IgD-negative memory B cell (primary cell): ENCODE data around the gene PI4KA. TPM values are rescaled to one million over a fixed set of nuclear protein-coding genes. Genes with fewer than 3 reads are reported as not detected.
"Not testable (repeated sequence)": the region's sequence is repeated elsewhere in the genome, so short reads cannot be mapped to it uniquely, and the experiment has no call there.

ENCODE experiments used
- H3K27ac Mint-ChIP-seq, 3 donors: one replicate each; pipeline ENCODE4 v1.8.0; 2020 to 2022; ENCODE audit warnings: mild to moderate bottlenecking in 3 of 3, mixed read lengths in 3 of 3, moderate library complexity in 1 of 3
- H3K27me3 Mint-ChIP-seq: one replicate; pipeline ENCODE4 v1.8.0; 2021; ENCODE audit warnings: mixed read lengths
- H3K36me3 Mint-ChIP-seq: one replicate; pipeline ENCODE4 v1.8.0; 2020; ENCODE audit warnings: mild to moderate bottlenecking, mixed read lengths
- H3K4me1 Mint-ChIP-seq, 3 donors: one replicate each; pipeline ENCODE4 v1.8.0; 2020 to 2022; ENCODE audit warnings: mixed read lengths in 3 of 3, mild to moderate bottlenecking in 1 of 3
- H3K4me3 Mint-ChIP-seq, 4 donors: one replicate each; pipeline ENCODE4 v1.8.0; 2020 to 2022; ENCODE audit warnings: mild to moderate bottlenecking in 4 of 4, mixed read lengths in 4 of 4, moderate library complexity in 3 of 4
- H3K9me3 Mint-ChIP-seq, 3 donors: one replicate each; pipeline ENCODE4 v1.8.0; 2020 to 2021; ENCODE audit warnings: mixed read lengths in 3 of 3, mild to moderate bottlenecking in 1 of 3
- polyA plus RNA-seq: library from polyadenylated mRNA; unstranded; fragments of 300-500 nt; fragmentation: Illumina TruSeq; gene quantifications from one replicate; pipeline ENCODE4 v1.2.3, GENCODE V29; 2021

PI4KA gene
- polyA plus RNA-seq, 1 donor from 2014 or later: 43.4 TPM

GRCh38 chr22:20721409-20722218, 137.0 kb downstream of the PI4KA start:
- Mint-ChIP-seq H3K27me3 (no peaks in the 10 kb centered on the region), H3K36me3 (peaks cover 3% of the 10 kb centered on the region), H3K27ac (peak overlapping the region in 2 of 3 donors; percentile 73 to 90), H3K4me1 (peaks cover 6 to 17% (median 17%) of the 10 kb centered on the region in 3 donors), H3K9me3 (no peaks in the 10 kb centered on the region), H3K4me3 (peak overlapping the region in 3 of 4 donors; percentile 2 to 39 (median 18))

DNA sequence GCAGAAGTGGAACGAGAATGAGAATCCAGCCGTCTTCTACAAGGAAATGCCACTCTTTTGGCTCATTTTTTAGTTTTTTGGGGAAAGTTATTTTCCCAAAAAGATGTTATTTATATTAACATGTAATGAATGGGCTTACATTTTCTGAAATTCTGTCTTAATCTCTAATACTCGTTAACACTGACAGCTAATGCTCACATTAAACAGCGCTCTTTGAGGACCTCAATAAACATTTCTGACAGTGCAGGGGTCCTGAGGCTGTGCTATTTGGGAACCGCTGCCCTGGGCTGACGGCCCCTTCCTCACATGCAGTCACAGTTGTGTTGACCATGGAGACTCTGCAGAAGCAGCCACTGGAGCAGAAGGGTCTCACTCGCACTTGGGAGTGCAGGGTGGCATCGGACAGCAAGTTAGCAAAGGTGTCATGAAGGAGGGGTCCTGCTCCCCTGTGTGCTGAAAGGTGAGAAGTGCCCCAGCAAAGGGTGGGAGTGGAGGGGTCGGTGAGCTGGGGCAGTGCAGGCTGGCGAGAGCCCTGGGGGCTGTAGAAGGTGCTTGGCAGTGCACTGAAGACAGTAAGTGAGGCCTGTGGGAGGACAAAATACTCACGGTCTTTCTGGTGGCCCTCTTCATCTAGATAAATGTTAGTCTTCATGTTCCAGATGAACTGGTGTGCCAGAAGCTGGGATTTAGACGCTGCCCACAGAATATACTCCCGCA, 137.8 kb downstream of the PI4KA start:
- Mint-ChIP-seq H3K4me3 (no peak overlapping the region), H3K9me3 (no peaks in the 10 kb centered on the region), H3K27me3 (no peaks in the 10 kb centered on the region), H3K36me3 (peaks cover 3% of the 10 kb centered on the region), H3K27ac (peak overlapping the region in 2 of 3 donors; percentile 32 to 90), H3K4me1 (peaks cover 6 to 17% (median 17%) of the 10 kb centered on the region in 3 donors)

DNA sequence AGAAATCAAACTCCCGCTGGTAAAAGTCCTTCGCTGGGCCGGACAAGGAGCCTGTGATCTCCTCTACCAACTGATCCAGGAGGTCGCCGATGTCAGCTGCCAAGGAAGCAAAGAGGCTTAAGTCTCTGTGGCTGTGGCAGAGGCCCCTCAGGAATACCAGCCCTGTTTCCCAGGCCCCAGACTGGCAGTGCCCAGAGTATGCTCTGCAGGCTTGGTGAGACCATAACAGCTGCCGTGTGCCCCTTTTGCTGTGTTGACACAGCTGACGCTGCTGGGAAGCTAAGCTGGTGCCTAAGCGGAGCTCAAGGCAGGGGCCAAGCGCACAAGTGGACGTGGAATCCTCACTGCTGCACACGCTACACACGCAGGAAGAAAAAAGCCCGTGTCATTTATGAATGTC, 139.9 kb downstream of the PI4KA start:
- not testable (repeated sequence) for H3K9me3 Mint-ChIP-seq, H3K4me3 Mint-ChIP-seq, H3K27me3 Mint-ChIP-seq, H3K36me3 Mint-ChIP-seq, H3K27ac Mint-ChIP-seq
- H3K4me1 Mint-ChIP-seq: peaks cover 6 to 17% (median 17%) of the 10 kb centered on the region in 3 donors

DNA sequence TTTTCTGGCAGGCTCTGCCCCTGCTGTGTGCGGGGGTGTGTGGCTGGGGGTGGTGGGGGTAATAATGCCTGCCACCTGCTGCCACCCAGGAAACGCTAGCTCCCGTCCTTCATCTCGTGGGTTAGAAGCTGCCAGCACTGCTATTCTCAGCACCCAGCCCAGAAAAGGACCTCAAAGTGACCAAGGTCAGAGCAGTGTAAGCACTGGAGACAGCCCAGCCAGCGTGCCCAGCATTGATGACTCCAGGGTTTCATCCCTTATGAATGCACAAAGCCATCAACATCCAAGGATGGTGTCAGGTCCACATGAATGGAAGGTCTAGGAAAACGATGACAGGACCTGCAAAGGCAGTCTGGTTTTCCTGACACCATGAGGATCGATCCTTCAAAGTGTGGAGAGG, 140.6 kb downstream of the PI4KA start:
- H3K27me3 Mint-ChIP-seq, H3K4me3 Mint-ChIP-seq, H3K36me3 Mint-ChIP-seq, H3K9me3 Mint-ChIP-seq: not testable (repeated sequence)
- H3K4me1 Mint-ChIP-seq: peaks cover 6 to 17% (median 17%) of the 10 kb centered on the region in 3 donors
- H3K27ac Mint-ChIP-seq: peak overlapping the region in 1 of 3 donors; percentile 46

DNA sequence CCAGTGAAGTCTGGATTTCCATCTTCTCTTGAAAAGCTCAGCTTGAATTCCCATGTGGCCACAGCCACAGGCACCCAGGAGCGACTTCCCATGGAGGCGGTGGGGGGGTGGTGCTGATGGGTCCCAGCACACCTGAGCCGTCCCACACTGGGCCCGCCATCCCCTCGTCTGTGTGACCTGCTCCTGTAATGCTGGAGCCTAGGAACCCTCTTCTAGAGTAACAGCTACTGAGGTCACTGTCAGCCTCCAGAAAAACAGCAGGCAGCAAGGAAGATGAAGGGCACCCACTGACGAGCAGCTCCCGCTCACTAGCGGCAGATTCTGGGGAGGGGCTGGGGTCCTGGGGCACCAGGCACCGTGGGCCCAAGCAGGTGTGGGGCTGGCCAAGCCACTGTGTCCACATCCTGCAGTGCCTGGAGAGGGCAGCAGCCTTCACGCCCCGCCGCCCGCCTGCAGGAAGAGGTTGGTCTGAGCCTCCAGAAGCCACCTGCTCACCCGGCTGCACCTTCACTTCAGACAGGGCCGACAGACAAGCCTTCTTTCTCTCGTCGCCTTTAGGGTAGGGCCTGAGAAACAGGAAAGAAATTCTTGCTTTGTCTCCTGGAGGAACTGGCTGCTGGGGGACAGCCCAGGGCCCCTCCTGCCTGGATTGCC, 141.3 kb downstream of the PI4KA start:
- not testable (repeated sequence) for H3K27me3 Mint-ChIP-seq, H3K36me3 Mint-ChIP-seq, H3K9me3 Mint-ChIP-seq
- Mint-ChIP-seq H3K4me1 (peaks cover 6 to 17% (median 14%) of the 10 kb centered on the region in 3 donors), H3K4me3 (peak overlapping the region in 2 of 4 donors; percentile 45 to 81), H3K27ac (peak overlapping the region in 2 of 3 donors; percentile 13 to 69)

GRCh38 chr22:20713116-20713515, 145.5 kb downstream of the PI4KA start:
- not testable (repeated sequence) for H3K36me3 Mint-ChIP-seq, H3K27me3 Mint-ChIP-seq, H3K9me3 Mint-ChIP-seq, H3K4me3 Mint-ChIP-seq, H3K4me1 Mint-ChIP-seq, H3K27ac Mint-ChIP-seq

GRCh38 chr22:20709966-20710365, 148.6 kb downstream of the PI4KA start:
- H3K36me3 Mint-ChIP-seq, H3K4me3 Mint-ChIP-seq, H3K27ac Mint-ChIP-seq, H3K4me1 Mint-ChIP-seq, H3K9me3 Mint-ChIP-seq, H3K27me3 Mint-ChIP-seq: not testable (repeated sequence)

- H3K4me1 Mint-ChIP-seq, H3K27me3 Mint-ChIP-seq, H3K9me3 Mint-ChIP-seq, H3K27ac Mint-ChIP-seq, H3K4me3 Mint-ChIP-seq, H3K36me3 Mint-ChIP-seq: not testable (repeated sequence)
These were observed 151.0 kb downstream of the PI4KA start for GRCh38 chr22:20707549-20708118.

- H3K36me3 Mint-ChIP-seq, H3K27ac Mint-ChIP-seq, H3K9me3 Mint-ChIP-seq, H3K4me1 Mint-ChIP-seq, H3K27me3 Mint-ChIP-seq: not testable (repeated sequence)
- peak overlapping the region; percentile 57 to 98 (median 84) for H3K4me3 Mint-ChIP-seq
These were observed 154.6 kb downstream of the PI4KA start for GRCh38 chr22:20703816-20704609.

- not testable (repeated sequence) for H3K4me1 Mint-ChIP-seq, H3K36me3 Mint-ChIP-seq, H3K27me3 Mint-ChIP-seq, H3K9me3 Mint-ChIP-seq
- H3K27ac Mint-ChIP-seq: peak overlapping the region in 2 of 3 donors; percentile 95
- peak overlapping the region; percentile 95 to 100 (median 98) for H3K4me3 Mint-ChIP-seq
These were observed 155.2 kb downstream of the PI4KA start for GRCh38 chr22:20703414-20703806.

- not testable (repeated sequence) for H3K27me3 Mint-ChIP-seq, H3K4me1 Mint-ChIP-seq, H3K9me3 Mint-ChIP-seq, H3K36me3 Mint-ChIP-seq
- Mint-ChIP-seq H3K27ac (peak overlapping the region; percentile 95 to 99 (median 95)), H3K4me3 (peak overlapping the region; percentile 95 to 100 (median 98))
These were observed 155.8 kb downstream of the PI4KA start for GRCh38 chr22:20702546-20703413.

DNA sequence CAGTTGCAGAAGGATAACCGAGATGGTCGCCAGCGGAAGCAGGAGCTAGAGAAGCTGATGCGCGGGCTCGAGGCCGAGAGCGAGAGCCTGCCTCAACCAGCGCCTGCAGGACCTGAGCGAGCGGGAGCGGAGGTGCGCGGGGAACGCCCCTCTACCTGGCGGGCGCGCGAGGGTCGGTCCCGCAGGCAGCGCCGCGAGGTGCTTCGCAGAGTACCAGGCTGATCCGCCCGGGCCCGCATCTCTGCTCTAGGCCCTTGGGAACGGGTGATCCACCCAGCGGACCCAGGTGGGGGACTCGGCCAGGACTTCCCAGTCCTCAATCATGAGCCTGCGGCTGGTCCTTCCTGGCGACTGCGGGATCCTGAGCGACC, 156.5 kb downstream of the PI4KA start:
- H3K27me3 Mint-ChIP-seq, H3K9me3 Mint-ChIP-seq, H3K36me3 Mint-ChIP-seq: not testable (repeated sequence)
- peak overlapping the region; percentile 95 to 100 (median 98) for H3K4me3 Mint-ChIP-seq
- H3K4me1 Mint-ChIP-seq: peaks cover 6 to 12% (median 7%) of the 10 kb centered on the region in 3 donors
- H3K27ac Mint-ChIP-seq: peak overlapping the region; percentile 95 to 99 (median 95)

DNA sequence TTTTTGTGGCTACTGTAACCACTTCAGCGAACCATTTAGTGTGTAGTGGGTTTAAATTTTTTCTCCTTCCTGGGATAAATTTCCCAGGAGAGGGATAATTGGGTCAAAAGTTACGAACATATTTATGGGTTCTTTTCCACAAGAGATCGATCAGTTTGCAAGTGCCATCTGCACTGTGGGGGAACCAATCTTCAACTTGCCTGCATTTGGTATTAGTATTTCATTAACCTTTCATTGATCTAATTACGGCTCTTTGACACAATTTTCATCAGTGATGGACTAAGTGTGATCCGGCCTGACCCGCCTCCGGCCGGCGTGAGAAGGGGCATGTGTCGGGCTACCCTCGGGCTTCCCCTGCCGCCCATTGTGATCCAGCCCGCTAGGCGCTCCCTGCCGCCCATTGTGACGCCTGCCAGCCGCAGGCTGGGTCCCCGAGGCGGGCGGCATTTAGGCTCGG, 156.9 kb downstream of the PI4KA start:
- H3K27me3 Mint-ChIP-seq, H3K36me3 Mint-ChIP-seq, H3K9me3 Mint-ChIP-seq: not testable (repeated sequence)
- Mint-ChIP-seq H3K4me3 (peak overlapping the region; percentile 95 to 100 (median 98)), H3K4me1 (peaks cover 6 to 13% (median 7%) of the 10 kb centered on the region in 3 donors), H3K27ac (peak overlapping the region; percentile 59 to 95 (median 64))

DNA sequence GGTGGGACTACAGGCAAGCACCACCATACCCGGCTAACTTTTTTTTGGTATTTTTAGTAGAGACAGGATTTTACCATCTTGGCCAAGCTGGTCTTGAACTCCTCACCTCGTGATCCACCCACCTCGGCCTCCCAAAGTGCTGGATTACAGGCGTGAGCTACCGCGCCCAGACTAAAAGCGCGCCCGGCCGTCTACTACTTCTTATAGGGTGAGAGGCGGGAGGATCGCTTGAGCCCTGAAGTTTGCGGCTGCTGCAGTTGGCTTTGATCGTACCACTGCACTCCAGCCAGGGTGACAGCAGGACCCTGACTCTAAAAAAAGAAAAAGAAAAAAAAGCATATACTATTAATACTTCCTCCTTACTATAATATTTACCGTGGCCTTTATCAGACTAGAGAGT, 158.3 kb downstream of the PI4KA start:
- H3K4me1 Mint-ChIP-seq: peaks cover 6 to 13% (median 7%) of the 10 kb centered on the region in 3 donors
- peak overlapping the region in 1 of 3 donors; percentile 25 for H3K27ac Mint-ChIP-seq
- not testable (repeated sequence) for H3K27me3 Mint-ChIP-seq, H3K36me3 Mint-ChIP-seq, H3K9me3 Mint-ChIP-seq
- H3K4me3 Mint-ChIP-seq: peak overlapping the region in 1 of 4 donors; percentile 95
